PC-3 (cell line): ENCODE results near the gene RGS17. TPM values are rescaled to one million over a fixed set of nuclear protein-coding genes. Genes with fewer than 3 reads are reported as not detected.
"Not testable (repeated sequence)": the region's sequence is repeated elsewhere in the genome, so short reads cannot be mapped to it uniquely, and the experiment has no call there.

Source experiments
- ATAC-seq: fragments of 200-7000 bp; cut with Tn5 transposase; 2 replicates; pipeline ENCODE4 v1.9.1; 2020; ENCODE audit warnings: mild to moderate bottlenecking, moderate library complexity
- BruUV-seq: library from RNA; stranded (reverse); fragments of 400-500 nt; replicated peaks from 2 replicates; lab custom pipeline; 2021; lab: Mats Ljungman, UMichigan
- CTCF ChIA-PET: fragments of 300-600 bp; sonication (Branson Sonifier 250); formaldehyde crosslinking; loops from one replicate; lab custom pipeline; 2022; ENCODE audit warnings: antibody characterized with exemption; lab: Charles Lee
- POLR2A ChIA-PET: fragments of 300-600 bp; sonication (Branson Sonifier 250); formaldehyde crosslinking; loops from one replicate; lab custom pipeline; 2022; ENCODE audit warnings: antibody characterized with exemption; ENCODE audit not compliant: unreplicated experiment; lab: Charles Lee
- DNase-seq: peaks from one replicate; pipeline ENCODE4 v3.0.0-alpha.2; 2015
- H2AFZ ChIP-seq: fragments of 300-600 bp; sonication (generic); 2 replicates; pipeline ENCODE4 v1.6.0; 2016; ENCODE audit warnings: antibody characterized with exemption, low read length
- H3F3A ChIP-seq: fragments of 300-600 bp; sonication (generic); one replicate; pipeline ENCODE4 v1.6.0; 2017; ENCODE audit warnings: antibody characterized with exemption, low read length, control low read depth, mild to moderate bottlenecking; ENCODE audit not compliant: unreplicated experiment
- H3K27ac ChIP-seq: fragments of 300-600 bp; sonication (generic); 2 replicates; pipeline ENCODE4 v1.5.1; 2016; ENCODE audit warnings: mild to moderate bottlenecking, low read length
- H3K27me3 ChIP-seq: fragments of 300-600 bp; sonication (generic); 2 replicates; pipeline ENCODE4 v1.6.1; 2016; ENCODE audit warnings: low read length, mixed read lengths
- H3K36me3 ChIP-seq: fragments of 300-600 bp; sonication (generic); 2 replicates; pipeline ENCODE4 v1.6.1; 2016; ENCODE audit warnings: low read depth, mixed run types, low read length, mixed read lengths
- H3K4me1 ChIP-seq: fragments of 300-600 bp; sonication (generic); 2 replicates; pipeline ENCODE4 v1.5.1; 2016; ENCODE audit warnings: low read length; ENCODE audit not compliant: insufficient read depth
- H3K4me2 ChIP-seq: fragments of 300-600 bp; sonication (generic); 2 replicates; pipeline ENCODE4 v1.6.0; 2016; ENCODE audit warnings: low read length
- H3K4me3 ChIP-seq: fragments of 300-600 bp; sonication (generic); 2 replicates; pipeline ENCODE4 v1.5.1; 2016; ENCODE audit warnings: mild to moderate bottlenecking, low read length, mixed read lengths
- H3K79me2 ChIP-seq: fragments of 300-600 bp; sonication (generic); 2 replicates; pipeline ENCODE4 v1.6.1; 2017; ENCODE audit warnings: low read length, mixed read lengths
- H3K9ac ChIP-seq: fragments of 300-600 bp; sonication (generic); 2 replicates; pipeline ENCODE4 v1.6.0; 2016; ENCODE audit warnings: mild to moderate bottlenecking, low read length
- H3K9me2 ChIP-seq: fragments of 300-600 bp; sonication (generic); replicated peaks from 2 replicates; pipeline ENCODE4 v1.6.1; 2016; ENCODE audit warnings: mixed run types, low read length, mixed read lengths
- H3K9me3 ChIP-seq: fragments of 300-600 bp; sonication (generic); 2 replicates; pipeline ENCODE4 v1.6.1; 2016; ENCODE audit warnings: low read length, mixed read lengths
- H4K20me1 ChIP-seq: fragments of 300-600 bp; sonication (generic); 2 replicates; pipeline ENCODE4 v1.6.1; 2016; ENCODE audit warnings: low read length, mixed read lengths
- CTCF ChIP-seq: fragments of 300-600 bp; sonication (generic); conservative IDR thresholded peaks from 2 replicates; pipeline ENCODE4 v1.5.1; 2017; ENCODE audit warnings: antibody characterized with exemption, low read depth, mild to moderate bottlenecking, low read length
- EZH2 ChIP-seq: fragments of 300-600 bp; sonication (generic); IDR thresholded peaks from one replicate; pipeline ENCODE4 v1.6.1; 2017; ENCODE audit warnings: antibody characterized with exemption, mild to moderate bottlenecking, low read length; ENCODE audit not compliant: unreplicated experiment
- EZH2phosphoT487 ChIP-seq: fragments of 300-600 bp; sonication (generic); IDR thresholded peaks from 2 replicates; pipeline ENCODE4 v1.6.1; 2018; ENCODE audit warnings: mild to moderate bottlenecking, antibody characterized with exemption, low read length, borderline replicate concordance
- intact Hi-C: fragments of 100-400 bp; cut with micrococcal nuclease; formaldehyde crosslinking; loops from 2 replicates; pipeline ENCODE4 v1.9.0; 2023
- total RNA-seq: library from RNA; depleted of rRNA; stranded (reverse); fragments of >200 nt; gene quantifications from 2 replicates; pipeline ENCODE4 v1.2.3, GENCODE V29; 2014

RGS17 gene
- total RNA-seq, 1 experiment from 2014 or later, result 1.4 TPM

GRCh38 chr6:153121311-153121710, 9.8 kb downstream of the RGS17 start:
- H3K4me3 ChIP-seq, result no peak overlapping the region
- H3K9me2 ChIP-seq, result no peaks in the 10 kb centered on the region
- intact Hi-C loops, result no loop called here
- H3K9me3 ChIP-seq, result no peaks in the 10 kb centered on the region
- no peaks in the 10 kb centered on the region for H3K27me3 ChIP-seq
- no peaks in the 10 kb centered on the region for H4K20me1 ChIP-seq
- ChIA-PET CTCF (no interaction called here), POLR2A (no interaction called here)
- H3K79me2 ChIP-seq, result no peaks in the 10 kb centered on the region
- no peak for TF ChIP-seq EZH2
- no peak for TF ChIP-seq CTCF
- TF ChIP-seq EZH2phosphoT487, result no peak
- H3K36me3 ChIP-seq, result no peaks in the 10 kb centered on the region
- ATAC-seq, result no peak
- H2AFZ ChIP-seq, result no peak overlapping the region
- no peak overlapping the region for H3K4me2 ChIP-seq
- no peaks in the 10 kb centered on the region for H3F3A ChIP-seq
- H3K9ac ChIP-seq, result no peak overlapping the region
- no peak overlapping the region for H3K27ac ChIP-seq
- BruUV-seq, result no TSS peak
- no peak for DNase-seq
- peaks cover 39% of the 10 kb centered on the region for H3K4me1 ChIP-seq

- CTCF ChIA-PET, result no interaction called here
These were observed 12.8 kb downstream of the RGS17 start for GRCh38 chr6:153117986-153118879.

DNA sequence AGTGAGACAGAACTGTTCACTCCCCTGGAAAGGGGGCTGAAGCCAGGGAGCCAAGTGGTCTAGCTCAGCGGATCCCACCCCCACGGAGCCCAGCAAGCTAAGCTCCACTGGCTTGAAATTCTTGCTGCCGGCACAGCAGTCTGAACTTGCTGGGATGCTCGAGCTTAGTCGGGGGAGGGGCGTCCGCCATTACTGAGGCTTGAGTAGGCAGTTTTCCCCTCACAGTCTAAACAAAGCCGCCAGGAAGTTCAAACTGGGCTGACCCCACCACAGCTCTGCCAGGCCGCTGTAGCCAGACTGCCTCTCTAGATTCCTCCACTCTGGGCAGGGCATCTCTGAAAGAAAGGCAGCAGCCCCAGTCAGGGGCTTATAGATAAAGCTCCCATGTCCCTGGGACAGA, 20.0 kb downstream of the RGS17 start:
- H3K4me1 ChIP-seq, BruUV-seq, H3K36me3 ChIP-seq, H3K27ac ChIP-seq, H3K79me2 ChIP-seq, H3K4me2 ChIP-seq, H3K9ac ChIP-seq, POLR2A ChIA-PET, intact Hi-C loops, H3F3A ChIP-seq, H4K20me1 ChIP-seq, H3K27me3 ChIP-seq, H3K4me3 ChIP-seq, CTCF ChIA-PET, ATAC-seq, DNase-seq, H2AFZ ChIP-seq, H3K9me3 ChIP-seq, H3K9me2 ChIP-seq: not testable (repeated sequence)

More at GRCh38 chr6:153117986-153118879, 12.8 kb downstream of the RGS17 start:
- H3K9me2 ChIP-seq, result no peaks in the 10 kb centered on the region
- H2AFZ ChIP-seq, result no peak overlapping the region
- no peak for TF ChIP-seq CTCF
- no peak for TF ChIP-seq EZH2phosphoT487
- no peak for TF ChIP-seq EZH2
- no peaks in the 10 kb centered on the region for H3K79me2 ChIP-seq
- peak overlapping the region; percentile 63 for H3K27ac ChIP-seq
- no peaks in the 10 kb centered on the region for H3K27me3 ChIP-seq
- no peaks in the 10 kb centered on the region for H3K36me3 ChIP-seq
- ATAC-seq (peak; percentile 76), DNase-seq (peak; percentile 75)
- no peak overlapping the region for H3K9ac ChIP-seq
- BruUV-seq, result no TSS peak
- no peaks in the 10 kb centered on the region for H3F3A ChIP-seq
- no peak overlapping the region for H3K4me3 ChIP-seq
- intact Hi-C loops, result no loop called here
- POLR2A ChIA-PET, result no interaction called here
- H3K4me1 ChIP-seq, result peaks cover 20% of the 10 kb centered on the region
- no peaks in the 10 kb centered on the region for H4K20me1 ChIP-seq
- H3K4me2 ChIP-seq, result peak overlapping the region; percentile 65
- H3K9me3 ChIP-seq, result no peaks in the 10 kb centered on the region

DNA sequence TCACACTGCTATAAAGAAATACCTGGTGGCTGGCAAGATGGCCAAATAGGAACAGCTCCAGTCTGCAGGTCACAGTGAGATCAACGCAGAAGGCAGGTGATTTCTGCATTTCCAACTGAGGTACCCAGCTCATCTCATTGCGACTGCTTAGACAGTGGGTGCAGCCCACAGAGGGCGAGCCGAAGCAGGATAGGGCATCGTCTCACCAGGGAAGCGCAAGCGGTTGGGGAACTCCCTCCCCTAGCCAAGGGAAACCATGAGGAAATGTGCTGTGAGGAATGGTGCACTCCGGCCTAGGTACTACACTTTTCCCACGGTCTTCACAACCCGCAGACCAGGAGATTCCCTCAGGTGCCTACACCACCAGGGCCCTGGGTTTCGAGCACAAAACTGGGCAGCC, 20.5 kb downstream of the RGS17 start:
- H3K27me3 ChIP-seq, H3K4me2 ChIP-seq, intact Hi-C loops, H3K36me3 ChIP-seq, H4K20me1 ChIP-seq, H3F3A ChIP-seq, H3K4me1 ChIP-seq, H3K4me3 ChIP-seq, CTCF ChIA-PET, DNase-seq, H3K9ac ChIP-seq, H3K9me3 ChIP-seq, H2AFZ ChIP-seq, H3K9me2 ChIP-seq, POLR2A ChIA-PET, BruUV-seq, ATAC-seq, H3K27ac ChIP-seq, H3K79me2 ChIP-seq: not testable (repeated sequence)
